Neural progenitor cell (in vitro differentiated cells): ENCODE results near the gene ATXN3.

Experiments
- CTCF ChIP-seq: fragments of 200-600 bp; sonication (generic); IDR thresholded peaks from 2 replicates; pipeline ENCODE4 v1.5.1; 2017; ENCODE audit warnings: antibody characterized with exemption, mild to moderate bottlenecking
- EZH2phosphoT487 ChIP-seq: fragments of 200-600 bp; sonication (generic); IDR thresholded peaks from 2 replicates; pipeline ENCODE4 v1.6.1; 2017; ENCODE audit warnings: antibody characterized with exemption

- no peak for TF ChIP-seq CTCF
- TF ChIP-seq EZH2phosphoT487, result no peak
Measured at GRCh38 chr14:92153581-92153980, 47.2 kb upstream of the ATXN3 start.
